CD14-positive monocyte (primary cell): ENCODE measurements around the gene CLEC2B. TPM values are rescaled to one million over a fixed set of nuclear protein-coding genes. Genes with fewer than 3 reads are reported as not detected.

ENCODE experiments used
- DNase-seq, 3 donors: peaks; one replicate each; pipeline ENCODE4 v3.0.0-alpha.2; 2011 to 2022
- H2AFZ ChIP-seq: 2 replicates; pipeline ENCODE4 v1.6.0; 2012; ENCODE audit warnings: mild to moderate bottlenecking, low read depth, low read length, inconsistent platforms; ENCODE audit not compliant: insufficient read depth, poor library complexity, severe bottlenecking
- H3K27ac ChIP-seq, 2 donors: 1 replicate in 1 of 2; 2 replicates in 1 of 2; pipeline ENCODE4 v1.5.1; 2012 to 2013; ENCODE audit warnings: low read length in 2 of 2, control low read depth in 1 of 2, inconsistent platforms in 1 of 2, low read depth in 1 of 2, mild to moderate bottlenecking in 1 of 2
- H3K27me3 ChIP-seq, 2 donors: one replicate each; pipeline versions ENCODE4 v1.6.0 to v1.6.1; 2011 to 2013; ENCODE audit warnings: low read length in 2 of 2; ENCODE audit not compliant: control insufficient read depth in 2 of 2, insufficient read depth in 2 of 2
- H3K36me3 ChIP-seq, 2 donors: replicated peaks in 1 of 2; 1 replicate in 1 of 2; 2 replicates in 1 of 2; pipeline versions ENCODE4 v1.5.1 to v1.6.1; 2012 to 2013; ENCODE audit warnings: low read length in 2 of 2, control low read depth in 1 of 2, inconsistent platforms in 1 of 2, mild to moderate bottlenecking in 1 of 2; ENCODE audit not compliant: insufficient read depth in 2 of 2, control insufficient read depth in 1 of 2
- H3K4me1 ChIP-seq, 2 donors: 1 replicate in 1 of 2; 2 replicates in 1 of 2; pipeline versions ENCODE4 v1.5.1 to v1.6.1; 2012 to 2013; ENCODE audit warnings: low read length in 2 of 2, control low read depth in 1 of 2, inconsistent platforms in 1 of 2, mild to moderate bottlenecking in 1 of 2, moderate library complexity in 1 of 2; ENCODE audit not compliant: insufficient read depth in 2 of 2, control insufficient read depth in 1 of 2
- H3K4me2 ChIP-seq: replicated peaks from 2 replicates; pipeline ENCODE3; 2012; ENCODE audit warnings: low read length, moderate library complexity, mild to moderate bottlenecking; ENCODE audit not compliant: poor library complexity, severe bottlenecking; ENCODE audit errors: extremely low read depth
- H3K4me3 ChIP-seq, 3 experiments: fragments of 200-600 bp in 1 of 3; sonication (generic) in 1 of 3; replicated peaks in 1 of 3; 1 replicate in 2 of 3; 2 replicates in 1 of 3; pipeline ENCODE4 v1.5.1; 2011 to 2013; ENCODE audit warnings: low read length in 3 of 3, mild to moderate bottlenecking in 3 of 3, control low read depth in 2 of 3, low read depth in 2 of 3, inconsistent platforms in 1 of 3, moderate library complexity in 1 of 3
- H3K79me2 ChIP-seq: 2 replicates; pipeline ENCODE4 v1.6.0; 2012; ENCODE audit warnings: mild to moderate bottlenecking, control low read depth, inconsistent platforms, low read length, moderate library complexity; ENCODE audit not compliant: insufficient read depth
- H3K9ac ChIP-seq: 2 replicates; pipeline ENCODE4 v1.6.0; 2017; ENCODE audit warnings: low read length, mild to moderate bottlenecking; ENCODE audit not compliant: insufficient read depth, poor library complexity, severe bottlenecking
- H3K9me3 ChIP-seq, 2 donors: replicated peaks in 1 of 2; 1 replicate in 1 of 2; 2 replicates in 1 of 2; pipeline versions ENCODE4 v1.5.1 to v1.6.1; 2012 to 2013; ENCODE audit warnings: low read length in 2 of 2, control low read depth in 1 of 2; ENCODE audit not compliant: control insufficient read depth in 1 of 2, insufficient read depth in 1 of 2
- H4K20me1 ChIP-seq: 2 replicates; pipeline ENCODE4 v1.6.0; 2012; ENCODE audit warnings: mild to moderate bottlenecking, low read length, control low read depth, moderate library complexity; ENCODE audit not compliant: insufficient read depth
- H3K27ac Mint-ChIP-seq, 7 donors: one replicate each; pipeline ENCODE4 v1.8.0; 2020; ENCODE audit warnings: mild to moderate bottlenecking in 7 of 7, mixed read lengths in 7 of 7, moderate library complexity in 6 of 7, inconsistent platforms in 2 of 7
- H3K27me3 Mint-ChIP-seq, 3 donors: one replicate each; pipeline ENCODE4 v1.8.0; 2021 to 2022; ENCODE audit warnings: low read depth in 3 of 3, mild to moderate bottlenecking in 3 of 3, mixed read lengths in 3 of 3, moderate library complexity in 3 of 3, inconsistent platforms in 1 of 3
- H3K36me3 Mint-ChIP-seq, 2 donors: one replicate each; pipeline ENCODE4 v1.8.0; 2020; ENCODE audit warnings: mixed read lengths in 2 of 2, inconsistent platforms in 1 of 2, mild to moderate bottlenecking in 1 of 2
- H3K4me1 Mint-ChIP-seq: one replicate; pipeline ENCODE4 v1.8.0; 2020; ENCODE audit warnings: mild to moderate bottlenecking, mixed read lengths
- H3K4me3 Mint-ChIP-seq, 2 donors: one replicate each; pipeline ENCODE4 v1.8.0; 2020; ENCODE audit warnings: mild to moderate bottlenecking in 2 of 2, mixed read lengths in 2 of 2, moderate library complexity in 1 of 2
- H3K9me3 Mint-ChIP-seq, 7 donors: one replicate each; pipeline ENCODE4 v1.8.0; 2020 to 2022; ENCODE audit warnings: mixed read lengths in 7 of 7, mild to moderate bottlenecking in 6 of 7, moderate library complexity in 6 of 7, inconsistent platforms in 2 of 7
- WGBS: methylation state at CpG from one replicate; pipeline ENCODE4 v1.1.5; 2013; ENCODE audit warnings: missing lambda C conversion rate; ENCODE audit not compliant: insufficient coverage; 5-methylcytosine and 5-hydroxymethylcytosine counted together
- intact Hi-C, 2 donors: fragments of 100-400 bp; cut with micrococcal nuclease; formaldehyde crosslinking; loops; one replicate each; pipeline versions ENCODE4 v1.15.0 to v1.15.1; 2023
- polyA plus RNA-seq, 3 donors: library from polyadenylated mRNA; depleted of rRNA in 1 of 3; unstranded in 2 of 3; stranded (reverse) in 1 of 3; fragments of 300-500 nt in 2 of 3; fragments of >200 nt in 1 of 3; fragmentation: Illumina TruSeq in 2 of 3; gene quantifications; 1 replicate in 2 of 3; 2 replicates in 1 of 3; pipeline ENCODE4 v1.2.3, GENCODE V29; 2012 to 2021
- TF ChIP-seq, protein P1 (sequence below): fragments of 200-600 bp; IDR thresholded peaks from one replicate; pipeline ENCODE4 v1.8.0; 2022; ENCODE audit warnings: antibody characterized with exemption, mild to moderate bottlenecking

Gene CLEC2B
- polyA plus RNA-seq, 3 donors: 52.1 to 80.3 (median 59.4) TPM

DNA sequence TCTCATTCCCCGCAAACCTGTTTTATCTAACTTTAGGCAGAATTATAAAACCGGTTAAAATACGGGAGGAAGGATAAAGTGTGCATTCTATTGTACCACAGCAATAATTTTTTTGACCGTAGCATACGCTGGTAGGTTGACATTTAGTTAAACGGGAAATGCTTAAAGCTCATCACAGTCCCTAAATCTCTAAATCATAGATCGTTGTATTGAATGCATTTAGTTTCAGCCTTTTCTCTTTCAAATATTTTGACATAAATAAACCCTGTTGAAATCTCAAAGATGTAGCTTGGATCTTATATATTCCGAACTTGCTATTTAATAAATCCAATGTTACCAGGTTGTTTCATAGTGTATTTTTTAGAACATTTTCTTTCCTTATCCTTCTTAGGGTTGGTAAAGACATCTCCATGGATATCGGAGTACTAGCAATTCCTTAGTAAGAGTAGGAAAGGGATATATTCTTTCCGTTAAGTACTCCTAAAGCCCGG is 798 bp downstream of the CLEC2B start:
- Histone ChIP-seq H3K4me1 (peaks cover 17 to 28% of the 10 kb centered on the region in 2 donors), H4K20me1 (peaks cover 41% of the 10 kb centered on the region), H3K79me2 (peaks cover 58% of the 10 kb centered on the region), H2AFZ (no peak overlapping the region), H3K27me3 (no peaks in the 10 kb centered on the region), H3K4me3 (peak overlapping the region; percentile 81 to 100 (median 83)), H3K36me3 (peaks cover 0 to 11% of the 10 kb centered on the region in 2 donors), H3K27ac (peak overlapping the region in 1 of 2 donors; percentile 94), H3K9ac (peak overlapping the region; percentile 79), H3K4me2 (peak overlapping the region; percentile 73), H3K9me3 (peaks cover 0 to 7% of the 10 kb centered on the region in 2 donors)
- H3K27ac Mint-ChIP-seq: peak overlapping the region; percentile 68 to 99 (median 96)
- no CpG with 5 or more reads among the region's 11 CpGs for WGBS
- peak overlapping the region; percentile 83 to 91 for H3K4me3 Mint-ChIP-seq
- H3K36me3 Mint-ChIP-seq: peaks cover 15 to 17% of the 10 kb centered on the region in 2 donors
- DNase-seq: peak in 1 of 3 donors; percentile 23
- peaks cover 10 to 15% (median 12%) of the 10 kb centered on the region in 7 donors for H3K9me3 Mint-ChIP-seq
- TF ChIP-seq, protein P1, sequence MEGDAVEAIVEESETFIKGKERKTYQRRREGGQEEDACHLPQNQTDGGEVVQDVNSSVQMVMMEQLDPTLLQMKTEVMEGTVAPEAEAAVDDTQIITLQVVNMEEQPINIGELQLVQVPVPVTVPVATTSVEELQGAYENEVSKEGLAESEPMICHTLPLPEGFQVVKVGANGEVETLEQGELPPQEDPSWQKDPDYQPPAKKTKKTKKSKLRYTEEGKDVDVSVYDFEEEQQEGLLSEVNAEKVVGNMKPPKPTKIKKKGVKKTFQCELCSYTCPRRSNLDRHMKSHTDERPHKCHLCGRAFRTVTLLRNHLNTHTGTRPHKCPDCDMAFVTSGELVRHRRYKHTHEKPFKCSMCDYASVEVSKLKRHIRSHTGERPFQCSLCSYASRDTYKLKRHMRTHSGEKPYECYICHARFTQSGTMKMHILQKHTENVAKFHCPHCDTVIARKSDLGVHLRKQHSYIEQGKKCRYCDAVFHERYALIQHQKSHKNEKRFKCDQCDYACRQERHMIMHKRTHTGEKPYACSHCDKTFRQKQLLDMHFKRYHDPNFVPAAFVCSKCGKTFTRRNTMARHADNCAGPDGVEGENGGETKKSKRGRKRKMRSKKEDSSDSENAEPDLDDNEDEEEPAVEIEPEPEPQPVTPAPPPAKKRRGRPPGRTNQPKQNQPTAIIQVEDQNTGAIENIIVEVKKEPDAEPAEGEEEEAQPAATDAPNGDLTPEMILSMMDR: no peak
- peaks cover 34% of the 10 kb centered on the region for H3K4me1 Mint-ChIP-seq
- no peaks in the 10 kb centered on the region for H3K27me3 Mint-ChIP-seq
- intact Hi-C loops: loop anchor here in 1 of 2 donors (10.0 kb wide), 2 partner anchors 76 to 346 kb away; partner anchors contain the start of gene GABARAPL1

DNA sequence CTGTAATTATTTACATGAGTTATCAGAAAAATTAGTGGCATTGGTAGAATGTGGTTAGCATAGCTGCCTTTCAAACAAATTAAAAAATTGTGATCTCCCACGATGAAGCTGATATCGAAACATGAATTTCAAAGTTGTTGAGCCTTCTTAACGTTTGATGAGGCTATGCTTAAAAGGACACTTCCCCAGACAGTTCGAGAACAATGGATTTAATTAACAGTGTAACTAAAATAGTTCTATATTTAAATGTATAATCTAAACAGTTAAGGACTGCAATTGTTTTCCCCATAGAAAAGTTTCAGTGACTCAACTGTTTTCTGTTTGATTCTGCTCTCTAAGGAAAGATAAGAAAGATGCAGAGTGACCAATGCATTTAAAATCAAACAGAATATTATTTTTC is 1.6 kb downstream of the CLEC2B start:
- H3K36me3 Mint-ChIP-seq: peaks cover 24 to 25% of the 10 kb centered on the region in 2 donors

More for the DNA sequence above, 1.6 kb downstream of the CLEC2B start:
- H2AFZ ChIP-seq: no peak overlapping the region
- TF ChIP-seq, protein P1: no peak
- H3K9me3 ChIP-seq: peaks cover 6 to 7% of the 10 kb centered on the region in 2 donors
- peak overlapping the region in 1 of 2 donors; percentile 72 for H3K27ac ChIP-seq
- peak overlapping the region; percentile 81 to 85 for H3K4me3 Mint-ChIP-seq
- peaks cover 15 to 22% (median 16%) of the 10 kb centered on the region in 7 donors for H3K9me3 Mint-ChIP-seq
- peak overlapping the region; percentile 73 for H3K4me2 ChIP-seq
- H3K9ac ChIP-seq: peak overlapping the region; percentile 45
- H3K27ac Mint-ChIP-seq: peak overlapping the region; percentile 20 to 91 (median 71)
- no peaks in the 10 kb centered on the region for H3K27me3 Mint-ChIP-seq
- H4K20me1 ChIP-seq: peaks cover 49% of the 10 kb centered on the region
- peaks cover 66% of the 10 kb centered on the region for H3K79me2 ChIP-seq
- WGBS: no CpG with 5 or more reads among the region's 4 CpGs
- intact Hi-C loops: loop anchor here in 1 of 2 donors (10.0 kb wide), 2 partner anchors 77 to 347 kb away; partner anchors contain the start of gene GABARAPL1
- H3K4me1 ChIP-seq: peaks cover 17 to 28% of the 10 kb centered on the region in 2 donors
- peaks cover 39% of the 10 kb centered on the region for H3K4me1 Mint-ChIP-seq
- H3K27me3 ChIP-seq: no peaks in the 10 kb centered on the region
- peaks cover 0 to 18% of the 10 kb centered on the region in 2 donors for H3K36me3 ChIP-seq
- peak overlapping the region; percentile 81 to 100 (median 83) for H3K4me3 ChIP-seq
- no peak for DNase-seq
